GM21529 (cell line): ENCODE data around the gene RAB6B.

ENCODE experiments used
- ATAC-seq: cut with Tn5 transposase; IDR thresholded peaks from one replicate; pipeline ENCODE4 v1.9.1; 2021; ENCODE audit not compliant: unreplicated experiment

The RAB6B gene

GRCh38 chr3:133776794-133777438 is 118.8 kb downstream of the RAB6B start:
- no peak for ATAC-seq

GRCh38 chr3:133775835-133776234 is 119.8 kb downstream of the RAB6B start:
- ATAC-seq = no peak

GRCh38 chr3:133775309-133775708 is 120.4 kb downstream of the RAB6B start:
- ATAC-seq = no peak
